GM18870 (cell line): ENCODE measurements around the gene CEP68.
"Not testable (repeated sequence)": the region's sequence is repeated elsewhere in the genome, so short reads cannot be mapped to it uniquely, and the experiment has no call there.

ENCODE experiments used
- ATAC-seq: cut with Tn5 transposase; IDR thresholded peaks from one replicate; pipeline ENCODE4 v1.9.1; 2021; ENCODE audit warnings: moderate library complexity; ENCODE audit not compliant: unreplicated experiment

CEP68 gene

GRCh38 chr2:65030476-65031332, 25.5 kb upstream of the CEP68 start:
- no peak for ATAC-seq

GRCh38 chr2:65031341-65032018, 24.7 kb upstream of the CEP68 start:
- peak; percentile 36 for ATAC-seq

GRCh38 chr2:65032019-65032975, 23.9 kb upstream of the CEP68 start:
- ATAC-seq, result no peak

- no peak for ATAC-seq
Measured at GRCh38 chr2:65033178-65033577, 23.0 kb upstream of the CEP68 start.

GRCh38 chr2:65033667-65034066, 22.5 kb upstream of the CEP68 start:
- not testable (repeated sequence) for ATAC-seq

GRCh38 chr2:65035351-65035943, 20.8 kb upstream of the CEP68 start:
- ATAC-seq, result no peak

GRCh38 chr2:65037178-65037577, 19.0 kb upstream of the CEP68 start:
- ATAC-seq, result no peak

GRCh38 chr2:65039640-65040039, 16.6 kb upstream of the CEP68 start:
- no peak for ATAC-seq

GRCh38 chr2:65040400-65041261, 15.6 kb upstream of the CEP68 start:
- ATAC-seq, result peak; percentile 75

GRCh38 chr2:65043001-65043400, 13.2 kb upstream of the CEP68 start:
- no peak for ATAC-seq

- no peak for ATAC-seq
Measured at GRCh38 chr2:65044097-65044735, 12.0 kb upstream of the CEP68 start.

- ATAC-seq, result no peak
Measured at GRCh38 chr2:65045651-65046050, 10.6 kb upstream of the CEP68 start.

GRCh38 chr2:65046633-65047407, 9.4 kb upstream of the CEP68 start:
- no peak for ATAC-seq

GRCh38 chr2:65049010-65049639, 7.1 kb upstream of the CEP68 start:
- no peak for ATAC-seq

- ATAC-seq, result no peak
Measured at GRCh38 chr2:65050931-65051330, 5.3 kb upstream of the CEP68 start.

GRCh38 chr2:65053199-65053598, 3.0 kb upstream of the CEP68 start:
- ATAC-seq, result peak; percentile 73

- ATAC-seq, result no peak
Measured at GRCh38 chr2:65054749-65055421, 1.3 kb upstream of the CEP68 start.
